K562 (cell line): ENCODE results near the gene LTBP1. TPM values are rescaled to one million over a fixed set of nuclear protein-coding genes. Genes with fewer than 3 reads are reported as not detected.

Source experiments
- ATAC-seq: fragments of 200-7000 bp; cut with Tn5 transposase; 3 replicates; pipeline ENCODE4 v1.9.1; 2020; ENCODE audit warnings: moderate library complexity
- BruUV-seq: library from RNA; stranded (reverse); fragments of 400-500 nt; replicated peaks from 2 replicates; lab custom pipeline; 2021; lab: Mats Ljungman, UMichigan
- CTCF ChIA-PET: fragments of 300-600 bp; formaldehyde crosslinking; extraction: SDS; loops from one replicate; lab custom pipeline; 2021; ENCODE audit warnings: low intra/inter-chr PET ratio; lab: Yijun Ruan, JAX
- POLR2A ChIA-PET: fragments of 300-600, 350-650 bp; sonication (Branson Sonifier 250); formaldehyde crosslinking; extraction: SDS; loops from one replicate; lab custom pipeline; 2021; ENCODE audit warnings: antibody characterized with exemption, inconsistent platforms; lab: Yijun Ruan, JAX
- DNase-seq, 4 experiments: peaks; one replicate each; pipeline versions ENCODE4 v3.0.0 to v3.0.0-alpha.2; 2011 to 2018; ENCODE audit warnings: low spot score in 3 of 4, mixed read lengths in 3 of 4; ENCODE audit errors: extremely low read depth in 1 of 4
- FAIRE-seq: peaks from 2 replicates; lab custom pipeline; 2011; peaks lifted over from hg19 to GRCh38; lab: Jason Lieb, UNC
- H2AFZ ChIP-seq: 2 replicates; pipeline ENCODE4 v1.6.0; 2011; ENCODE audit warnings: low read depth, low read length, control low read depth, inconsistent platforms
- H3K27ac ChIP-seq: fragments of 200-600 bp; 3 replicates; pipeline ENCODE4 v1.8.0; 2011; ENCODE audit warnings: low read depth, mild to moderate bottlenecking, control low read depth, inconsistent platforms, low read length, moderate library complexity, mixed read lengths; ENCODE audit errors: extremely low read depth
- H3K27me3 ChIP-seq, 2 experiments: fragments of 300-600 bp in 1 of 2; 2 replicates in 1 of 2; 3 replicates in 1 of 2; pipeline versions ENCODE4 v1.6.0 to v1.8.0; 2011; ENCODE audit warnings: inconsistent platforms in 2 of 2, low read length in 2 of 2, mild to moderate bottlenecking in 1 of 2, mixed read lengths in 1 of 2, moderate library complexity in 1 of 2; ENCODE audit not compliant: control insufficient read depth in 2 of 2, insufficient read depth in 2 of 2
- H3K36me3 ChIP-seq: fragments of 300-600 bp; 3 replicates; pipeline ENCODE4 v1.8.0; 2011; ENCODE audit warnings: mild to moderate bottlenecking, low read length, inconsistent platforms; ENCODE audit not compliant: control insufficient read depth, insufficient read depth
- H3K4me1 ChIP-seq, 2 experiments: fragments of 200-600 bp in 1 of 2; replicated peaks in 1 of 2; 2 replicates in 1 of 2; 3 replicates in 1 of 2; pipeline versions ENCODE4 v1.5.1 to v1.8.0; 2011; ENCODE audit warnings: inconsistent platforms in 2 of 2, low read length in 2 of 2, mild to moderate bottlenecking in 1 of 2, mixed read lengths in 1 of 2, moderate library complexity in 1 of 2; ENCODE audit not compliant: control insufficient read depth in 2 of 2, insufficient read depth in 2 of 2
- H3K4me2 ChIP-seq: 2 replicates; pipeline ENCODE4 v1.6.1; 2011; ENCODE audit warnings: low read length, control low read depth, inconsistent platforms, mixed read lengths; ENCODE audit not compliant: insufficient read depth
- H3K4me3 ChIP-seq: fragments of 200-600 bp; sonication (generic), shearing (Covaris generic); 2 replicates; pipeline ENCODE4 v1.5.1; 2016; ENCODE audit warnings: control low read depth, inconsistent platforms
- H3K79me2 ChIP-seq: fragments of 200-600 bp; 3 replicates; pipeline ENCODE4 v1.8.0; 2011; ENCODE audit warnings: low read length, inconsistent platforms; ENCODE audit not compliant: control insufficient read depth, insufficient read depth
- H3K9ac ChIP-seq, 2 experiments: 2 replicates each; pipeline versions ENCODE4 v1.6.0 to v1.6.1; 2011; ENCODE audit warnings: low read depth in 2 of 2, low read length in 2 of 2, control low read depth in 1 of 2, inconsistent platforms in 1 of 2, mild to moderate bottlenecking in 1 of 2, mixed read lengths in 1 of 2; ENCODE audit not compliant: insufficient read depth in 1 of 2
- H3K9me1 ChIP-seq: one replicate; pipeline ENCODE4 v1.6.0; 2011; ENCODE audit warnings: inconsistent platforms, mild to moderate bottlenecking, low read length, moderate library complexity; ENCODE audit not compliant: control insufficient read depth, insufficient read depth
- H3K9me3 ChIP-seq: replicated peaks from 2 replicates; pipeline ENCODE4 v1.5.1; 2011; ENCODE audit warnings: low read depth, low read length, inconsistent platforms; ENCODE audit not compliant: control insufficient read depth, insufficient read depth
- H4K20me1 ChIP-seq: replicated peaks from 2 replicates; pipeline ENCODE4 v1.6.1; 2011; ENCODE audit warnings: low read length, inconsistent platforms, mixed read lengths; ENCODE audit not compliant: control insufficient read depth, insufficient read depth
- CAMTA2 ChIP-seq: fragments of 250-450 bp; sonication (Bioruptor Pico); conservative IDR thresholded peaks from 2 replicates; pipeline ENCODE4 v1.5.1; 2022
- DMBX1 ChIP-seq: fragments of 250-450 bp; sonication (Bioruptor Pico); IDR thresholded peaks from 2 replicates; pipeline ENCODE4 v1.8.0; 2022; ENCODE audit warnings: inconsistent platforms, mild to moderate bottlenecking, moderate library complexity, borderline replicate concordance
- PURB ChIP-seq: sonication (generic); formaldehyde crosslinking; IDR thresholded peaks from 2 replicates; pipeline ENCODE4 v1.9.0; 2021; ENCODE audit warnings: low read depth, mild to moderate bottlenecking, missing genetic modification reagents
- RBFOX2 ChIP-seq: fragments of 200-400 bp; formaldehyde crosslinking; IDR thresholded peaks from 2 replicates; pipeline ENCODE4 v1.6.1; 2017; ENCODE audit warnings: low read depth, mild to moderate bottlenecking, low read length, moderate library complexity
- WGBS: fragments of 100-300 bp; shearing (Covaris generic); methylation state at CpG from one replicate; pipeline ENCODE4 v1.1.6; 2016; ENCODE audit warnings: low coverage, mixed read lengths; ENCODE audit not compliant: insufficient coverage; ENCODE audit errors: missing lambda C conversion rate; 5-methylcytosine and 5-hydroxymethylcytosine counted together
- in situ Hi-C: fragments of 300-500 bp; cut with MboI; formaldehyde crosslinking; loops from 4 replicates; pipeline ENCODE4 v1.15.0; 2018; ENCODE audit warnings: inconsistent platforms, mixed read lengths
- intact Hi-C: fragments of 100-400 bp; cut with micrococcal nuclease; formaldehyde crosslinking; loops from 2 replicates; pipeline ENCODE4 v1.14.2; 2022
- polyA plus RNA-seq, 8 experiments: library from polyadenylated mRNA; depleted of rRNA in 4 of 8; stranded (reverse) in 5 of 8; unstranded in 3 of 8; fragments of >200 nt; fragmentation: Nextera tagmentation in 2 of 8; fragmentation: Illumina TruSeq in 1 of 8; extraction: Ambion mirVana in 2 of 8; extraction: Trizol in 1 of 8; gene quantifications; 2 replicates each; pipeline versions ENCODE4 v1.2.1 to v1.2.3, GENCODE V29; 2011 to 2014; ENCODE audit warnings: inconsistent platforms in 1 of 8, missing spikeins in 1 of 8
- total RNA-seq, 7 experiments: library from RNA; depleted of rRNA in 6 of 7; stranded (reverse); fragments of >200 nt in 6 of 7; fragmentation: Illumina TruSeq in 2 of 7; extraction: Trizol in 2 of 7; gene quantifications; 2 replicates each; pipeline versions ENCODE4 v1.2.1 to v1.2.3, GENCODE V29; 2011 to 2021; ENCODE audit warnings: low replicate concordance in 1 of 7

The LTBP1 gene
- total and polyA plus RNA-seq, 9 of the 15 experiments (the other 6 are each of a cell fraction or from before 2014, with no cell fraction given) = 3.6 to 16.4 (median 8.5) TPM

GRCh38 chr2:32952761-32953476, 6.2 kb downstream of the LTBP1 start:
- WGBS = 70% methylated on average over 9 of the region's 10 CpGs
- H3K36me3 ChIP-seq = no peaks in the 10 kb centered on the region; the same call in 2 of the 3 replicates
- ChIA-PET CTCF (no interaction called here), POLR2A (no interaction called here)
- H3K27ac ChIP-seq = no peak overlapping the region
- no peak overlapping the region for H3K4me3 ChIP-seq
- intact Hi-C loops (loop anchor here (10.0 kb wide), 2 partner anchors 152 to 322 kb away; no protein-coding TSS in a partner anchor), in situ Hi-C loops (loop anchor here (5.0 kb wide), 1 partner anchor 181 kb away; no protein-coding TSS in a partner anchor)
- no peak for FAIRE-seq
- DNase-seq = no peak
- peaks cover 15% of the 10 kb centered on the region; the same call in 1 of the 3 replicates for H3K79me2 ChIP-seq
- no peak for ATAC-seq
- no peaks in the 10 kb centered on the region for H3K9me1 ChIP-seq
- no peaks in the 10 kb centered on the region for H4K20me1 ChIP-seq
- TF ChIP-seq CAMTA2 = no peak
- TF ChIP-seq PURB = no peak
- TF ChIP-seq DMBX1 (CRISPR knock-in tag) = no peak
- no peak for TF ChIP-seq RBFOX2
- no TSS peak for BruUV-seq
- H3K9ac ChIP-seq = no peak overlapping the region; a peak in 1 of 4 replicates
- no peaks in the 10 kb centered on the region for H3K9me3 ChIP-seq
- H3K4me1 ChIP-seq = peaks cover 14 to 42% of the 10 kb centered on the region in 2 experiments; a peak in 4 of 5 replicates
- no peak overlapping the region for H2AFZ ChIP-seq
- H3K27me3 ChIP-seq = no peaks in the 10 kb centered on the region
- no peak overlapping the region for H3K4me2 ChIP-seq
